Keratinocyte (primary cell): ENCODE results near the gene LRRC47. TPM values are rescaled to one million over a fixed set of nuclear protein-coding genes. Genes with fewer than 3 reads are reported as not detected.

Experiments
- DNase-seq: peaks from one replicate; pipeline ENCODE4 v3.0.0-alpha.2; 2011; ENCODE audit warnings: low read depth, missing footprints, low spot score
- FAIRE-seq: peaks from 2 replicates; lab custom pipeline; 2011; peaks lifted over from hg19 to GRCh38; lab: Jason Lieb, UNC
- H2AFZ ChIP-seq: 2 replicates; pipeline ENCODE4 v1.6.0; 2012; ENCODE audit warnings: low read length, control low read depth, inconsistent platforms; ENCODE audit not compliant: control insufficient read depth
- H3K27ac ChIP-seq: 2 replicates; pipeline ENCODE4 v1.5.1; 2011; ENCODE audit warnings: low read length; ENCODE audit not compliant: control insufficient read depth, insufficient read depth
- H3K27me3 ChIP-seq: 3 replicates; pipeline ENCODE4 v1.6.0; 2011; ENCODE audit warnings: low read length; ENCODE audit not compliant: control insufficient read depth, insufficient read depth; ENCODE audit errors: extremely low read depth
- H3K36me3 ChIP-seq, 2 experiments: 2 replicates in 1 of 2; 3 replicates in 1 of 2; pipeline ENCODE4 v1.5.1; 2011; ENCODE audit warnings: low read length in 2 of 2, mild to moderate bottlenecking in 1 of 2; ENCODE audit not compliant: control insufficient read depth in 2 of 2, insufficient read depth in 2 of 2; ENCODE audit errors: extremely low read depth in 1 of 2
- H3K4me1 ChIP-seq: 3 replicates; pipeline ENCODE4 v1.5.1; 2011; ENCODE audit warnings: low read length; ENCODE audit not compliant: control insufficient read depth, insufficient read depth; ENCODE audit errors: extremely low read depth
- H3K4me2 ChIP-seq: 3 replicates; pipeline ENCODE4 v1.6.0; 2011; ENCODE audit warnings: low read depth, low read length; ENCODE audit not compliant: control insufficient read depth, insufficient read depth; ENCODE audit errors: extremely low read depth
- H3K4me3 ChIP-seq, 3 experiments: fragments of 200-600 bp in 1 of 3; sonication (generic) in 1 of 3; 2 replicates in 2 of 3; 3 replicates in 1 of 3; pipeline ENCODE4 v1.5.1; 2011 to 2016; ENCODE audit warnings: low read length in 3 of 3, mild to moderate bottlenecking in 3 of 3, control low read depth in 2 of 3, inconsistent platforms in 1 of 3, low read depth in 1 of 3, mixed read lengths in 1 of 3, mixed run types in 1 of 3, moderate library complexity in 1 of 3; ENCODE audit not compliant: control insufficient read depth in 2 of 3, insufficient read depth in 2 of 3; ENCODE audit errors: extremely low read depth in 1 of 3
- H3K79me2 ChIP-seq: 2 replicates; pipeline ENCODE4 v1.6.0; 2012; ENCODE audit warnings: low read length; ENCODE audit not compliant: control insufficient read depth, insufficient read depth
- H3K9ac ChIP-seq: 3 replicates; pipeline ENCODE4 v1.6.0; 2011; ENCODE audit warnings: low read length; ENCODE audit not compliant: control insufficient read depth, insufficient read depth; ENCODE audit errors: extremely low read depth
- H3K9me1 ChIP-seq: 3 replicates; pipeline ENCODE4 v1.6.0; 2011; ENCODE audit warnings: low read length; ENCODE audit not compliant: control insufficient read depth, insufficient read depth; ENCODE audit errors: extremely low read depth
- H3K9me3 ChIP-seq: 2 replicates; pipeline ENCODE4 v1.5.1; 2012; ENCODE audit warnings: low read depth, low read length; ENCODE audit not compliant: control insufficient read depth
- H4K20me1 ChIP-seq: 3 replicates; pipeline ENCODE4 v1.6.0; 2011; ENCODE audit warnings: low read length; ENCODE audit not compliant: control insufficient read depth, insufficient read depth; ENCODE audit errors: extremely low read depth
- CTCF ChIP-seq, 3 experiments: IDR thresholded peaks in 1 of 3; conservative IDR thresholded peaks in 1 of 3; optimal IDR thresholded peaks in 1 of 3; 2 replicates in 2 of 3; 3 replicates in 1 of 3; pipeline versions ENCODE3 to v1.5.1; 2011; ENCODE audit warnings: low read length in 3 of 3, mild to moderate bottlenecking in 3 of 3, moderate library complexity in 2 of 3, control low read depth in 1 of 3, inconsistent platforms in 1 of 3; ENCODE audit not compliant: insufficient read depth in 2 of 3; ENCODE audit errors: extremely low read depth in 1 of 3
- EZH2 ChIP-seq: IDR thresholded peaks from one replicate; pipeline ENCODE4 v1.6.1; 2012; ENCODE audit warnings: inconsistent platforms, mild to moderate bottlenecking, low read length, moderate library complexity
- dilution Hi-C: fragments of 300-500 bp; cut with MboI; formaldehyde crosslinking; loops from one replicate; pipeline ENCODE4 v1.7.0; 2020; ENCODE audit warnings: low sequenced_read_pairs; ENCODE audit not compliant: extremely low pct_ligation_motif_present
- polyA plus RNA-seq, 5 experiments: library from polyadenylated mRNA; depleted of rRNA in 3 of 5; stranded (reverse) in 3 of 5; stranded (forward) in 1 of 5; unstranded in 1 of 5; fragments of >200 nt; gene quantifications; 1 replicate in 1 of 5; 2 replicates in 3 of 5; 3 replicates in 1 of 5; pipeline versions ENCODE4 v1.2.1 to v1.2.3, GENCODE V29; 2011 to 2012; ENCODE audit warnings: missing spikeins in 2 of 5, low read depth in 1 of 5, low replicate concordance in 1 of 5

Gene LRRC47
- polyA plus RNA-seq, 1 donor (not counting 4 experiments of a cell fraction or from before 2014, with no cell fraction given): 40.1 TPM

- H3K36me3 ChIP-seq: peaks cover 9 to 18% of the 10 kb centered on the region in 2 experiments
- DNase-seq (no peak), FAIRE-seq (no peak)
- no peaks in the 10 kb centered on the region for H3K4me1 ChIP-seq
- H3K27me3 ChIP-seq: no peaks in the 10 kb centered on the region
- no peaks in the 10 kb centered on the region for H4K20me1 ChIP-seq
- dilution Hi-C loops: no loop called here
- H3K27ac ChIP-seq: no peak overlapping the region
- no peaks in the 10 kb centered on the region for H3K79me2 ChIP-seq
- H2AFZ ChIP-seq: no peak overlapping the region
- no peak for TF ChIP-seq CTCF (optimal IDR thresholded peaks at IDR 0.05 in 1 of 3, IDR thresholded peaks at IDR 0.05 in 1 of 3, conservative IDR thresholded peaks at IDR 0.05 in 1 of 3; ENCODE audit: extremely low read depth in 1 of 3, insufficient read depth in 2 of 3, low read length in 3 of 3)
- TF ChIP-seq EZH2: no peak
- no peaks in the 10 kb centered on the region for H3K9me3 ChIP-seq
- H3K9ac ChIP-seq: no peak overlapping the region
- H3K4me3 ChIP-seq: no peak overlapping the region
- no peaks in the 10 kb centered on the region for H3K9me1 ChIP-seq
- H3K4me2 ChIP-seq: no peak overlapping the region
These were observed 59.6 kb downstream of the LRRC47 start for GRCh38 chr1:3736708-3737107.

- Histone ChIP-seq H3K36me3 (peaks cover 9 to 16% of the 10 kb centered on the region in 2 experiments), H2AFZ (no peak overlapping the region), H3K27me3 (no peaks in the 10 kb centered on the region), H3K9ac (no peak overlapping the region), H3K4me3 (no peak overlapping the region), H3K4me1 (no peaks in the 10 kb centered on the region), H3K4me2 (no peak overlapping the region), H3K9me1 (no peaks in the 10 kb centered on the region), H4K20me1 (no peaks in the 10 kb centered on the region), H3K9me3 (no peaks in the 10 kb centered on the region), H3K79me2 (no peaks in the 10 kb centered on the region), H3K27ac (no peak overlapping the region)
- no peak for FAIRE-seq
- dilution Hi-C loops: no loop called here
- no peak for DNase-seq
- TF ChIP-seq CTCF (optimal IDR thresholded peaks at IDR 0.05 in 1 of 3, IDR thresholded peaks at IDR 0.05 in 1 of 3, conservative IDR thresholded peaks at IDR 0.05 in 1 of 3; ENCODE audit: extremely low read depth in 1 of 3, insufficient read depth in 2 of 3, low read length in 3 of 3): no peak
These were observed 60.2 kb downstream of the LRRC47 start for GRCh38 chr1:3736131-3736561.
